GM18508 (cell line): ENCODE data around the gene GLA.

Source experiments
- ATAC-seq: cut with Tn5 transposase; IDR thresholded peaks from one replicate; pipeline ENCODE4 v1.9.1; 2021; ENCODE audit warnings: moderate number of reproducible peaks; ENCODE audit not compliant: insufficient read depth, unreplicated experiment

GLA gene

GRCh38 chrX:101407748-101408531, at the start of gene GLA, which contains the start of gene HNRNPH2:
TSS of gene GLA (minus strand) at chrX:101407925. CDS start at chrX:101407903, 22 bp downstream.
TSS of gene HNRNPH2 (plus strand) at chrX:101408222. CDS start at chrX:101411989, 3,767 bp downstream.
- peak; percentile 92 for ATAC-seq

- ATAC-seq = no peak
Observed at GRCh38 chrX:101452056-101452455, 44.3 kb upstream of the GLA start.

- ATAC-seq = no peak
Observed at GRCh38 chrX:101450961-101451360, 43.2 kb upstream of the GLA start.

GRCh38 chrX:101450085-101450484, 42.4 kb upstream of the GLA start:
- ATAC-seq = no peak

- no peak for ATAC-seq
Observed at GRCh38 chrX:101449279-101449678, 41.6 kb upstream of the GLA start.

GRCh38 chrX:101442085-101442484, 34.4 kb upstream of the GLA start:
- no peak for ATAC-seq

GRCh38 chrX:101430457-101431078, 22.8 kb upstream of the GLA start:
- peak; percentile 96 for ATAC-seq

- ATAC-seq = no peak
Observed at GRCh38 chrX:101429934-101430333, 22.2 kb upstream of the GLA start.

- ATAC-seq = no peak
Observed at GRCh38 chrX:101427954-101428353, 20.2 kb upstream of the GLA start.

- no peak for ATAC-seq
Observed at GRCh38 chrX:101419489-101419888, 11.8 kb upstream of the GLA start.

GRCh38 chrX:101417981-101418841, 10.5 kb upstream of the GLA start:
- ATAC-seq = no peak

GRCh38 chrX:101417190-101417589, 9.5 kb upstream of the GLA start:
- ATAC-seq = no peak

- ATAC-seq = no peak
Observed at GRCh38 chrX:101416691-101417090, 9.0 kb upstream of the GLA start.

GRCh38 chrX:101415180-101416145, 7.7 kb upstream of the GLA start:
- peak; percentile 43 for ATAC-seq

- ATAC-seq = no peak
Observed at GRCh38 chrX:101411984-101412383, 4.3 kb upstream of the GLA start.

- ATAC-seq = no peak
Observed at GRCh38 chrX:101410461-101410860, 2.7 kb upstream of the GLA start.

GRCh38 chrX:101409043-101409442, 1.3 kb upstream of the GLA start:
- ATAC-seq = no peak

- ATAC-seq = no peak
Observed at GRCh38 chrX:101408532-101408841, 762 bp upstream of the GLA start.

- ATAC-seq = no peak
Observed at GRCh38 chrX:101407167-101407747, 468 bp downstream of the GLA start.

GRCh38 chrX:101399825-101400224, 7.9 kb downstream of the GLA start:
- no peak for ATAC-seq
